ENCODE measurements around the gene RNF180. TPM values are rescaled to one million over a fixed set of nuclear protein-coding genes. Genes with fewer than 3 reads are reported as not detected.

Gene RNF180
- total and polyA plus RNA-seq, 2 donors (not counting 3 experiments of a cell fraction or from before 2014, with no cell fraction given), result 0.62 to 5.6 TPM

- no peaks in the 10 kb centered on the region for H3K36me3 ChIP-seq (ENCODE audit: control insufficient read depth in 2 of 2, extremely low read depth in 1 of 2, insufficient read depth in 2 of 2, low read length in 2 of 2)
- H3K27me3 ChIP-seq (ENCODE audit: control insufficient read depth in 2 of 2, insufficient read depth in 2 of 2, low read length in 2 of 2), result no peaks in the 10 kb centered on the region
- H3K9ac ChIP-seq (replicated peaks; ENCODE audit: extremely low read depth, insufficient read depth, low read length), result no peak overlapping the region
- ChIA-PET POLR2A (no interaction called here), CTCF (interaction anchor here (0.9 to 4.5 kb wide), 6 partner anchors 9 to 399 kb away, joined by 3 to 41 read pairs (median 6); no protein-coding TSS in a partner anchor)
- DNase-seq (ENCODE audit: low read depth, low spot score) (no peak), FAIRE-seq (no peak)
- H3K4me1 ChIP-seq (ENCODE audit: control insufficient read depth, extremely low read depth, insufficient read depth, low read length), result peaks cover 19% of the 10 kb centered on the region
- H2AFZ ChIP-seq (ENCODE audit: low read depth, low read length), result no peak overlapping the region
- intact Hi-C loops (cut with micrococcal nuclease) (loop anchor here (5.0 kb wide), 1 partner anchor 294 kb away; the partner anchor contains the start of gene RGS7BP), dilution Hi-C loops (cut with MboI; ENCODE audit: extremely low pct_ligation_motif_present, low sequenced_read_pairs) (no loop called here)
- H4K20me1 ChIP-seq (replicated peaks; ENCODE audit: control insufficient read depth, extremely low read depth, insufficient read depth, low read length), result no peaks in the 10 kb centered on the region
- H3K9me3 ChIP-seq (replicated peaks; ENCODE audit: control insufficient read depth, insufficient read depth, low read length), result no peaks in the 10 kb centered on the region
- no TSS peak for BruUV-seq (replicated peaks)
- H3K79me2 ChIP-seq (ENCODE audit: control insufficient read depth, insufficient read depth, low read length), result no peaks in the 10 kb centered on the region
- H3K9me1 ChIP-seq (replicated peaks; ENCODE audit: control insufficient read depth, extremely low read depth, insufficient read depth, low read length), result peaks cover 2% of the 10 kb centered on the region
- no peak overlapping the region for H3K27ac ChIP-seq (ENCODE audit: insufficient read depth, low read depth, low read length)
- TF ChIP-seq CTCF (IDR thresholded peaks at IDR 0.05; ENCODE audit: extremely low read depth in 1 of 2, insufficient read depth in 1 of 2, low read depth in 1 of 2, low read length in 2 of 2) (no peak), FOS (IDR thresholded peaks at IDR 0.05; ENCODE audit: borderline replicate concordance, insufficient read depth, low read length) (no peak), JUN (IDR thresholded peaks at IDR 0.05; ENCODE audit: borderline replicate concordance, insufficient read depth, insufficient read length, low read depth) (no peak), POLR2A (IDR thresholded peaks at IDR 0.05; ENCODE audit: low read depth, low read length) (no peak), MYC (IDR thresholded peaks at IDR 0.05; ENCODE audit: low read depth, low read length) (no peak), MAX (IDR thresholded peaks at IDR 0.05; ENCODE audit: insufficient read depth, insufficient read length) (no peak), GATA2 (IDR thresholded peaks at IDR 0.05; ENCODE audit: insufficient read depth, insufficient read length, low read depth, low read length) (no peak), POLR2AphosphoS5 (IDR thresholded peaks at IDR 0.05; ENCODE audit: insufficient read depth, low read depth, low read length) (no peak), EZH2 (IDR thresholded peaks at IDR 0.05; ENCODE audit: borderline replicate concordance, low read depth, low read length, severe bottlenecking) (no peak)
- no peak overlapping the region for H3K4me3 ChIP-seq (replicated peaks in 1 of 3; ENCODE audit: insufficient read depth in 1 of 3, low read depth in 1 of 3, low read length in 3 of 3)
- no peak overlapping the region for H3K4me2 ChIP-seq (ENCODE audit: insufficient read depth, low read length)
These were observed 47.9 kb downstream of the RNF180 start for GRCh38 chr5:64213531-64213930.

Measured in endothelial cell of umbilical vein (primary cell).